ENCODE measurements around the gene ZNF573.
A peak's percentile ranks its signal among the peaks of the same experiment; 100 is the strongest.

ZNF573 gene

GRCh38 chr19:37695144-37695899 lies 84.1 kb downstream of the ZNF573 start:
- no peak for DNase-seq (ENCODE audit: low read depth in 2 of 2)

GRCh38 chr19:37692956-37693620 lies 86.3 kb downstream of the ZNF573 start:
- DNase-seq (ENCODE audit: low read depth in 2 of 2) = no peak

- DNase-seq (ENCODE audit: low read depth in 2 of 2) = peak; percentile 32 to 61
These were observed 87.4 kb downstream of the ZNF573 start for GRCh38 chr19:37691881-37692504.
